GOT3 (cell line): Measurements from ENCODE around the gene MOB3C.

Experiments used
- DNase-seq: peaks from one replicate; lab custom pipeline; 2025; ENCODE audit warnings: mixed read lengths; lab: John Stamatoyannopoulos, UW

The MOB3C gene

DNA sequence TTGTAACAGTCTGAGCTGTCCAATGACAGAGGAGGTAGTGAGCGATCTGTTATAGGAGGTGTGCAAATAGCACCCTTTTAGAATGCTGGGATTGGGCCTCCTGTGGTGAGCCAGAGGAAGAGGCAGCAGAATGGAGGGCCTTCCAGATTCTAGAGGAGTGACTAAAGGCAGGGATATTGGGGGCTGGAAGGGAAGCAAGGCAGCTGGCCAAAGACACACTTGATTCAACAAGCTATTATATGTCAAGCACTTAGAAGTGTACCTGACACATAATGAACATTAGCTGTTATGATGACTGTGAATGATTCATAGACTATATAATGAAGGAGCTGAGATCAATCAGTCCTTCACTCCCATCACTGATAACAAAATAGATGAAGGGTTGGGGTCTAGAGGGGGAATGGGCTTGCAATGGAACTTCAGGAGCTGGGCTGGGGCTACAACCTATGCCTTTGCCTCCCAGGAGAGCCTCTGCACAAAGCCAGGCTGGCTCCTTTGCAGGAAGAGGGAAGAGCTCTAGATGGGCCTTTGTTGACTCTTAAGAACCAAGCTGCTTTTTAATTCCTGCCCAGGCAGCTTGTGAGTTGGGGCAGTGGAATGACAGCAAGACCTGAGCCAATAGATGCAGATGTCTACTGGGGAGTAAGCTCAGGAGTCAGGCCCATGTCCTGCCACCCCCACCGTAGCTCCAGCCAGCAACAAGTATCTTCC is 10.2 kb downstream of the MOB3C start:
- DNase-seq = no peak

DNA sequence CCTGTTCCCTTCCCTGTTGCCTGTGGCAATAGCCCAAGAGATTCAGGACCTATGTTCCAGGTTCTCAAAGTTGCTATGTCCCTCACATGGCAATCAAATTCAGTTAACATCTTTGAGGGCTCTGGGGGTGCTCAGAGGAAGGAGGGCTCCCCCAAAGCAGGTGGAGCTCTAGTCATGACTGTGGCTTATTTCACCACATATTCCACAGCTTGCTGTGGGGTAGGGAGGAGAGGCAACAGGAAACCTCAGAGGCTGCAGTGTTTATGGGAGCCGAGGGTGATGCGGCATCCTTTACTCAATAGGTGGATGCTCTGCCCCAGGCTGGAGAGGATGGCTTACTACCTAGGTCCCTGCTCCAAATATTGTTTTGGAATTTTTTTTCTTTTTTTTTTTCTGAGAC is 11.4 kb downstream of the MOB3C start:
- DNase-seq = no peak

DNA sequence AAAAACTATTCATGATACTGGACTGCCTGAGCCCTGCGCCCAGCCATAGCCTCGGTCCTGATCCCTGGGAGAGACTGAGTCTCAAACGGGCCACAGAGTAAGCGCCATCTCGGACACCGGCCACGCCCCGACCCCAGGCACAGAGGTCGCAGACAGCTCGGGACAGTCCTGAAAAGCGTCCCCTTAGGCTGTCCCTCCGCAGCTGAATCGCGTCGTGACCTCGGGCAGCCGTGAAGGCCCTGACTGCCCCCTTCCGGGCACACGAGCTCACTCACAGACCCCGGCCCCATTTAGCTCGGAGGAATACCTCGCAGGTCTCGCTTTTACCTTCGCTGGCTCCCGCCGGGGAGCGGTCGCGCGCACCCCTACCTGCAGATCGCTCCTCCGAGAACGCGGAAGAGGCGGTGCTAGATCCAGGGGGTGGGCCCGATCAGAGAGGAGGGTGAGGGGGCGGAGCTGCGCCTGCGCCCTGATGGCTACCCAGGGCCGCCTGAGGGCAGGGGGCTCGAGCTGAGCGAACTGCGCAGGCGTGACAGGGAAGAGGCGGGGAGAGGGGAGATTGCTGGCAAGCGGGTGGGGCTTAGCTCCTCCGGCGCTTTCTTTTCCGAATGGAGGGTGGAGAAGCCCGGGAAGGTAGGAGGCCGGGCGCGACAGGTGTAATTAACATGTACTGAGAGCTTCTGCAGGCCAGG is 12.6 kb downstream of the MOB3C start, which contains the start of gene MKNK1:
Gene MKNK1, minus strand, starts transcription at position 411 of the 692 bp plus-strand sequence. CDS start 20,941 bp downstream, outside the sequence.
- peak; percentile 69 for DNase-seq

DNA sequence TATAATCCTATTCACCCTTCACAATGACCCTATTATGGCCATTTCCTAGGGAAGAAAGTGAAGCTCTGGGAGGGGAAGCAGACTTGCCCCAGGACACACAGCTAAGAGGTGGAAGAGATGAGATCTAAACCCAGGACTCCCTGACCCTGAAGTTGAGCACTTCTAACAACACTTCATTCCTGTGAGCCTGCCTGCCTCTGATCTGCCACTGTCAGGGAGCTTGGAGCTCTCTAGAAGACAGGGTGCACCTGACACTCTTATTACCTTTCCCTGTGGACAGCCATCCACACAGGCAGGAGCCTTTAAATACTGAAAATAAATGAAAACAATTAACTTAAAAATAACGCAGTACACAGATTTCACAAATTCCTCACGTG is 13.1 kb downstream of the MOB3C start:
- DNase-seq = no peak

DNA sequence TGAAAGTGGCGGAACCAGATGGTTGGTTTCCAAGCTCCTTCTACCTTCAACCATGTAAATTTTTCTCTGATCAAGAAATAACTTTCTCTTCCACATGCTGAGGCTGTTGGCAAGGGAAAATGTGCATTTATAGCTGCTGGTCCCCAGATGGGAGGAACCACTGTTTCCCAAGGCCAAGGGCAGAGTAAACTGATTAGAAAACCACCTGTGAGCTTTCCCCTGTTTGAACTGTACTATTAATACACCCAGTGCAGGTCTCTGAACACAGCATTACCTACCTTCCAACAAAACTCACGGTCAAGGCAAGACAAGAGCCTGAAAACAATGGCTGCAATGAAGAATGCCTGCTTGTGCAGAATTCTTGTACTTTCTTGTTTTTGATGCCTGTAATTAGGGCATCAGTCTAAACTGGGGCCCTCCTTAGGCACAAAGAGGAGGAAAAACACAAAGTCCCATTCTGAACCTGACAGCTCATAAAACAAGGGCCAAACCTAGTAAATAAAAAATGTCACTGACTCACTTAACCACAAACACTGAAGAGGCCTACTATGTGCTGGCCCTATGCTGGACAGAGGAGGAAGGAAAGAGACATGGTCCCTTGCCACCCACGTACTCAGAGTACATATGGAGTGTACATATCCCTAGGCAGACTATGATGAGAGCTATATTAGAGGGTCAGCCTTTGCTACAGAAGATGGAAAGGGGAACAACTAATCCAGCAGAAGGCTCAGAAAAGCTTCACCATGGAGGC is 15.2 kb downstream of the MOB3C start:
- no peak for DNase-seq

DNA sequence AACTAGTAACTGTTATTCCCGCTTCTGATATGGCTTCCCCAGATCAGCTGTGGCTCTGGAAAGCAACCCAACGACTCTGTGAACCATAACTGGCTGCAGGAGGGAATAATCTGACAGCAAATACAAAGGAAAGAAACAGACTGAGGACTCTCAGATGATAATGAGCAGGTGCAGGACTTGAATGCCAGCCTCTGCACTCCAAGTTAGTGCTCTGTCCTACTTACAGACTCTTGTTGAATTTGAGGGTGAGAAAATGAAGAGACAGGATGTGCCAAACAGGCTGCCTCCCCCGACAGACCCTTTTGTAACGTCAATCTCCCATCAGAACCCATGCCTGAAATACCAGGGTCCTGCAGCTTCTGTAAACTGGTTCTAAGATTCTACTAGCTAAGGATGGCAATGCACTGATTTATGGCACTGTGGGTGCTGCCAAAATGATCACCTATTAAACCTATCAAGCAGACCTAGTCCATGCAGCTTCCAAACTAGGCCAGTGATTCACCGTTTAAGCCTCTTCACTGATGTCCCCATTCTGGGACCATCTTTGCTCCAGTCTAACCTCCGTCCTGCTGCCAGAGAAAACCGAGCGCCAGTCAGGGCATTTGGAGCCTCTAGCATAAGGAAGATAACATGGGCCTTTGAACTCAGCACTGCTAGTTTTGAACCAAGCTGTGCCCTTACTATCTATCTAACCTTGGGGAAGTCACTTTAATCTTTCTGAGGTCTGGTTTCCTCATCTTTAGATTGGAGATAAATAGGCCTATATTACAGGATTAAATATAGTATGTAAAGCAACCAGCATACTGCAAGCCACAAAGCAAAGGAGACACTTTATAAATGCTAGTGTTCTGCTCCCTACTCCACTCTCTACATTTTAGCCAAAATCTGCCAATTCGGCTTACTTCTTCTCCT is 17.3 kb downstream of the MOB3C start:
- DNase-seq = no peak

DNA sequence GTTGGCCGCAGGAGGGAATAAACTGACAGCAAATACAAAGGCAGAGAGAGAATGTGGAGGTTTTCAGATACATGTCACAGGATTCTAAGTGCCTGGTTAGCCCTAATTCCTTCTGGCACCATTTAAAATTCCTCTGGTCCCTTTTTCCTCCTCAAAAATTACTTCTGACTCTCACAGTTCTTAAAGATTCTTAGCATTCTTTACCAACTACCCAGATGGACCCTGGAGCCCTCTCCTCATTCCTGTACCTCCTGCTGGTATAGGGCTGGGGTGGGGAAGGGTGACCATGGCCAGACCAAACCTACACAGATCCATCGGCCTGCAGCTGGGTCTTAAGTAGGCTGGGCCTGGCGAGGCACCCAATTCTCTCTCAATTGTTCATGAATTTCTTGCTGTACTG is 19.8 kb downstream of the MOB3C start:
- no peak for DNase-seq

DNA sequence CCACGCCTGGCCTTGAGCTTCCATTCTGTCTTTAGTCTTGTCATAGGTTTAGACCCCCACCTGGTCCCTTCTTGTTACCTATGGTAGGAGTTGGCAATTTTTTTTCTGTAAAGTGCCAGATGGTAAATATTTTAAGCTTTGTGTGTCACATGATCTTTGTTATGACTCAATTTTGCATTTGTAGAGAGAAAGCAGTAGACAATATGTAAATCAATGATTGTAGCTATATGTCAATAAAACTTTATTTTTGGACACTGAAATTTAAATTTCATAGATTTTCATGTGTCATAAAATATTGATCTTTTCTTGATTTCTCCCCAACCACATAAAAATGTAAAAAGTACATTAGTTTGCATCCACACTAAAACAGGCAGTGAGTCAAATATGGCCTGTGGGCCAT is 20.6 kb downstream of the MOB3C start:
- DNase-seq = no peak

DNA sequence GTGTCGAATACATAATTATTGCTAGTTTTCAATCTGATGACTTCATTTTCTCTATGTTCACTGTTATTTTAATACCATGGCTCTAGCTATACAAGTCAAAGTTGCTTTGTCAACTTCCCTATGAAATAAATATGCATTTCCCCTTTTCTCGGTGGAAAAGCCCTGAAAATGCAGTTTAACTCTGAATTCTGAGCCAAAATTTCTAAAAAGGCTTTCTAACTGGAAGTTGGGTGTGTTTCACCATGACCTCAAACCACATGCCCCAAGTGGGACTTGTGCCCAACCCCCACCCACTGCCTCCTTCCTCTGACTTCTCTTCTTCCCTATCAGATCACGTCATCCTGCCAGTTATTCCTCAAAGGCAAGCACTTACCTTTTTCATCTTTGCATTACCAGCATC is 21.5 kb downstream of the MOB3C start:
- no peak for DNase-seq

DNA sequence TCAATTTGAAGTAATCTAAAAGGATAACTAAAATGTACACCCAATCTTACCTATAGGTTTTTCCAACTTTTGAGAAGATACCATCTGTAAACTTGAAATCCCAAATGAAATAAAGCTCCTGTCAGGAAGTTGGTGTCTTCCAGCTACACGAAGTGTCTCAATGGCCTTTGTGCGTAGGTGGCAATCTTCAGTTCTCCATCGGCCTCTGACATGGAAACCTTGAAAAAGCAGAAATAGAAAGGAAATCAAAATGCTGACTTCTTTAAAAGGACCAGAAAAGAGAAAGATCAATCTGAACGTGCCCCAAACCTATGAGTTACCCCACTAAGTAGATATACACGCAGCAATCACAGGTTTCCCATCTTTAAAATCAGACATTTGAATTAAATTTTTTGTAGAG is 22.5 kb downstream of the MOB3C start:
- no peak for DNase-seq

DNA sequence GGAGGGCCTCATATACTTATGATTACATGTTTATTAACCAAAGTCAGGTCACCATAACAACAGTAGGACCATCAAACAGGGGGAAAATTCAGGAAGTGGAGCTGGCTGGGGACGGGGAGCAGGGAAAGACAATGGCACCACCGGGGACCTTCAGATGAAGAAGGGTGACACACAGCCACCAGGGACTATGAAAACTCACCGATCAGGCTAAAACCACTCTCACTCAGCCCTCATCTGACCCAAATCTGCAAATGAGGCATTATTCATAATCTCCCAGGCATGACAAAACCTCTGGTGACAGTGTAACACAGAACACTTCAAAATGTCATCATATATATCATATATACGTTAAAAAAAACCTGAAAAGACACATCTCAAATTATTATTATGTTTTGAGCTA is 23.8 kb downstream of the MOB3C start:
- DNase-seq = no peak

DNA sequence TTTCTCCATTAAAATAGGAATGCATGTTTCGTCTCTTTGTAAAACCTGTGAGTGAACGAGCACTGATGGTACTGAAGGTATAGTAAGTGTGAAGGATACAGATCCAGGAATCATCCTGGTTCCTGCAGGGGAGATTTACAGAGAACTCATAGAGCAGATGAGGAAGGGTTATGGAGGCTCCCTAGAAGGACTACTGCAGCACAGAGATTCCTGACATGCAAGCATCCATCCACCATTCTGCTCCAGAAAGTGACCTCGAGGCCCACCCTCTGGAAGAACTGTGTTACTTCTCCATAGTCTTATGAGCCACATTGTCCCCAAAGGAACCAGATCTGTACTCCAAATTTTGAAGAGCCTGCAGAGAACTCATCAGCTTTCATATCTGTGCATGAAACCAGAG is 27.1 kb downstream of the MOB3C start:
- no peak for DNase-seq

DNA sequence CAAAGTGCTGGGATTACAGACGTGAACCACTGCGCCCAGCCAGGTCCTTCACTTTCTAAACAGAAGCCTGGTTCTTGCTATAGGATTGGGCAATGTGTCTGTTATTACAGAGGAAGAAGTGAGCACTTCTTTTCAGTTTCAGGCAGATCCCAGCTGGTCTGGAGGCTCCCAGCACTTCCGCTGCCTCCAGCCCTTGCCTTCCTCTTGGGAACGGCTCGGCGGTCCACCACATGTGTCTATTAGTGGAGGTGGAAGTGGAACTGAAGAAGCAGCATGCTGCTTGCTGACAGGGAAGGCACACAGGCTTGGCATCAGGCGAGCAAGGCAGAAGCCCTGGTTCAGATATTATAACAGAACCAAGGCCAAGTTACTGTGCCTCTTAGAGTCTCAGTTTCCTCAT is 29.5 kb downstream of the MOB3C start:
- no peak for DNase-seq

DNA sequence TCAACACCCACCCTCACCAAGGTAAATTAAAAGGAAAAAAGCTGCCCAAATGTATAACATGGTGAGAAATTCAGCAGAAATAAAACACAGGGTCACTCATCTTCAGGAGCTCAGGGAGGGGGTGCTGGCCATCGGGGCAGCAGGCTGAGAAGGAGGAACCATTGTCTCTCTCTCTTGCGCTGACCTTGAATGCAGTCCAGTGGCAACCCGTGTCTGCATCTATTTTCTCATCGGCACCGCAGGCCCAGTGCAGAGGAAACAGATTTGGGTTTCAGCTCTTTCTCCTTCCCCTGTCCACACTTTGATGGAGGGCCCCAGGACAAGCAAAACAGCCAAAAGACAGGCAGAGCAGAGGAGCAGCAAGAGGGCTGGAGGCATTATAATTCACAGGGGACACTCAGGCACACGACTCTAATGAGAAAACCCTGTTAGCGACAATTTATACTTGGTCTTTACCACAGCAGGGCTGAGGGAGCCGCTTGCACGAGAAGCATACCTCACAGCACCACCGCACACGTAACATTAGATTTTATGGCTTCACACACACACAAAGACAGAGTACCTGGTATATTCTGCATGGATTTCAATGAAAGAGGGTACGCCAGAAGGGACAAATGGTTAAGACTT is 31.2 kb downstream of the MOB3C start:
- DNase-seq = no peak

DNA sequence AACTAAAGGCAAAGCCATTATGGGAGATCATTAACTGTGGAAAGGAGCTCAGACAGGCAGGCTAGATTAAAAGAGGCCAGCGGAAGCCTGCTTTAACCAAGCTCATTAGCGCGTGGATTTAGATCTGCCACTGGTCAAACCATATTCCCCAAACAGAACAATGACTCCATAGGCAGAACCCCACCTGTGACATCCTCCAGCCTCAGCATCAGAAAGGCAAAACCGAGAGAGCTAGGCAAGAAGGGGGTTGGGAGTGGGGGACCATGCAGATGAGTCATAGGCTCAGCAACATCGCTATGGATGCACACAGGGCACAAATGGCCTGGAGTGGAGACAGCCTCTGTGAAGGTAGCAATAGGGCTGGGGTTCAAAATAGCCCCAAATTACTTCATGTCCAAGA is 33.1 kb downstream of the MOB3C start:
- no peak for DNase-seq

DNA sequence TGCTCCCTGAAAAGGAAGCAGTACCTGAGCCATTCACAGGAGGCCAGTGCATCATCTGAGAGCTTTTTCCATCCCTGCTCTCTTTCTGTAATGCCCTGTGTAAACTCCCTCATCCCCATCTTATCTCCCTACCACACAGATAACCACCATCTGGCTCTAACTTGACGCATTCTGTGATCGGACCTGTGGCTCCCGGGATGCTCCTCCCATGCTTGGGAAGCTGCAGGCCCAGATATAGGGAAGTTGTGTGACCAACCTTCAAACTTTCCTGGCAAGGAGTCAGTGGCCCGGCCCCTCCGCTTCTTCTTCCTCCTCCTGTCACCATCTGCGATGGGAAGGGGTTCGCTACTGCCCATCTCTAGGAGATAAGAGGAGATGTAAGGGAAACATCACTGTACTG is 33.6 kb downstream of the MOB3C start:
- DNase-seq = no peak

DNA sequence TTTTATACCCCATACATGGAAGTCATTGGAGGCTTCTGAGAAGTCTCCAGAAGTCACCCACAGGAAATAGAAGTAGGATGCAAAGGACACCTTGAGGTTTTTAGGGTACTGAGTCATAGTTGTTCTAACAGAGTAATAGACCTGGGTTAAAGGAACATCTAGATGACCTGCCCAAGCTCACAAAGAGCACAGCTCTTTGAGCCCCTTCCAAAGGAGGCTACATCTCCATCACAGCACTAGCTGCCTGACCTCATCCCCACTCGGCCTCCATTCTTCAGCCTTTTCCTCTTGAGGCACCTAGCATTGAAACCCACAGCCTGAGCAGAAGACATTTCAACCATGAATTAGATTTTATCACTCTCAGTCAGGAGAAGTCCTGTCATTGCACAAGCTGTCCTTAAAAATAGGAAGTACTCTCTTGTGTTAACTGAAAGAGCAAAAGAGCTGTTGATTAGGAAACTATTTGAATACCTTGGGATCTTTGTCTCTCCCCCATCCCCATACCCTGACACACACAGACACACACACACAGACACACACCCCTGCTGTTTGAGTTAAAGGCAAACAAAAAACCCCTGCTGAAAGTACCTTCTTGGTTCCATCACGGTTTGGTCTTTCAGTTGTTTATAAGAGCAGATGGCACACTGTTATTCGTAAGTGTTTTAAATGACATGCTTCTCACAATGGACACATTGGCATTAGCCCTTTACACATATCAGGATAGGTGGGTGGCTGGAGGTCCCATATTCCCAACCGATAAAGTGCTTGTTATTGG is 34.7 kb downstream of the MOB3C start:
- no peak for DNase-seq

DNA sequence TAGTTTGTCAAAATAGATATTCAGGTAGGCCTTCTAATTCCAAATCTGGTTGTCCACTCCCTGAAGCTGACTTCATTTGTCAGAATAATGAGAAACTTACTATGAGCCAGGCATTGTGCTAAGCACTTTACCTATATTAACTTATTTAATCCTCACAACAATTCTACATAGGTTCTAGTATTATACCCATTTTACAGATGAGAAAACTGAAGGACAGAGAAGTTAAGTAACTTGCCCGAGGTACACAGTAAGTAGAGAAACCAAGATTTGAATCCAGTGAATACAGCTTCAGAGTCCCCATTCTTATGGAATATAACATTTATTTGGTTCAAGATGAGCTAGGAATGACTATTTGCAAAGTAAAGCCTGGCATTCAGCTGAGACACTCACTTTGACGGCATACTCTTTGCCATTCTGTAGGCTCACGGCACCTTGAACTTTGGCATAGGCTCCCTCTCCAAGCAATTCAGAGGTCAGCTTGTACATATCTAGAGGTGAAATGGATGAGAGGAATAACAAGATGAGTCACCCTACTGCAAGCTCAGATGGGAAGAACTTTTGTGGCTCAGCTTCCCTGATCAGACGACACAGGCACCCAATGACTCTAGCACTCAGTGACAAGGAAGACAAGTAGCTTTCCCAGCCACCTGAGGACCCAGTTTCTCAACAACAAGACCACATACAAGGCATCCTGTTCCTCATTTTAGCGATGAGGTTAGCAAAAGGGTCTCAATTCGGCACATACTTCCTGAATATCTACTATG is 36.3 kb downstream of the MOB3C start:
- no peak for DNase-seq

DNA sequence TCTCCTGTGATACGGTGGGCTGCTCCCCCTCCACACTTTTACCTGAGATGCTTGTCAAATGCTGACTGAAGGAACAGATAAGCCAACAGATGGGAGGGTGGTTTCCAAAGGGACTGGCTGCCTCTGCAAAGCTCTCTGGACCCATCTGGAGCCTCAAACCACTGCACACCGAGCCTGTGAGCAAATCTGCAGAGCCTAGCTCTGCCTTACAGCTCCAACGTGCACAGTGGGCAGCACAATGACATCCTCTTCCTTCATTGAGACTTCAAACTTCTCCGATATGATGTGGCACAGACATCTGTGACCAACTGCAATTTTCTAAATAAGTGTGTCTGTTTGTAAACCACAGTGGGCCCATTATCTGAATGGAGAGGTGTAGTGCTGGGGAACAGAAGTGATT is 38.9 kb downstream of the MOB3C start:
- no peak for DNase-seq

DNA sequence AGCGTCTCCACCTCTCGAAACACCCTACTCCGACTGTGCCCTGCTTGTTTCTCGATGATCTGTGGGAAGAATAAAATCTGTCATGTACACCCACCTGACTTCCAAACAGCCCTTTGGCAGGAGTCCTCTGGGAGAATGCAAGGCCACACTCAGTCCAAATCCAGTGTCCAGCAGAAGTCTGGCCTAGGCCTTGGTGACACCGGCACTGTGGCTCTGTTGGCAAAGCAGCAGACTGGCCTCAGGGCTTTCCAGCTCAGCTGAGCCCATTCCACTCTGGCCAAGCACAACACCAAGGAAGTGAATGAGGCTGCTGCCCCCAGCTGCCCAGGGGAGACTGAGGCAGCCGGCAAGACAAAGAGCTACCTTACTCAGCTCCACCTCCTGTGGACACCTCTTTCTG is 40.0 kb downstream of the MOB3C start:
- DNase-seq = no peak
